Gastrocnemius medialis (tissue), 4 donors: ENCODE results near the gene INTS11. TPM values are rescaled to one million over a fixed set of nuclear protein-coding genes. Genes with fewer than 3 reads are reported as not detected.

Source experiments
- ATAC-seq, 2 donors: fragments of 150-250 bp; one replicate each; pipeline ENCODE4 v1.9.1; 2016
- DNase-seq, 2 donors: peaks; one replicate each; pipeline ENCODE4 v3.0.0-alpha.2; 2019
- H3K27ac ChIP-seq, 4 donors: fragments of 200-600 bp; sonication (generic); 1 replicate in 1 of 4; 2 replicates in 3 of 4; pipeline ENCODE4 v1.5.1; 2016 to 2018; ENCODE audit warnings: mild to moderate bottlenecking in 2 of 4, moderate library complexity in 1 of 4
- H3K27me3 ChIP-seq, 3 donors: fragments of 200-600 bp; sonication (generic) in 2 of 3; 1 replicate in 1 of 3; 2 replicates in 2 of 3; pipeline versions ENCODE4 v1.5.1 to v1.6.0; 2016 to 2019; ENCODE audit warnings: mild to moderate bottlenecking in 1 of 3, moderate library complexity in 1 of 3
- H3K36me3 ChIP-seq, 2 donors: fragments of 200-600 bp; sonication (generic) in 1 of 2; one replicate each; pipeline ENCODE4 v1.5.1; 2017 to 2018
- H3K4me1 ChIP-seq, 2 donors: fragments of 200-600 bp; sonication (generic) in 1 of 2; one replicate each; pipeline ENCODE4 v1.5.1; 2016 to 2017; ENCODE audit warnings: mild to moderate bottlenecking in 2 of 2
- H3K4me3 ChIP-seq, 4 donors: fragments of 200-600 bp; sonication (generic) in 3 of 4; 1 replicate in 1 of 4; 2 replicates in 3 of 4; pipeline ENCODE4 v1.5.1; 2016 to 2019; ENCODE audit warnings: mild to moderate bottlenecking in 2 of 4
- H3K9me3 ChIP-seq, 3 donors: fragments of 200-600 bp; sonication (generic) in 2 of 3; 1 replicate in 1 of 3; 2 replicates in 2 of 3; pipeline ENCODE4 v1.5.1; 2016 to 2019
- POLR2A ChIP-seq, 2 donors: fragments of 450-650 bp; IDR thresholded peaks; one replicate each; pipeline ENCODE4 v1.6.1; 2017; ENCODE audit warnings: antibody characterized with exemption in 2 of 2, mild to moderate bottlenecking in 2 of 2, moderate library complexity in 2 of 2
- in situ Hi-C, 4 donors: fragments of 200-750 bp; cut with MboI; loops; one replicate each; pipeline versions ENCODE4 v1.15.0 to v1.8.0; 2017; ENCODE audit warnings: low sequenced_read_pairs in 4 of 4
- intact Hi-C: fragments of 100-400 bp; cut with DNase I; formaldehyde crosslinking; loops from one replicate; pipeline ENCODE4 v1.15.1; 2023; ENCODE audit warnings: low total_unique reads
- total RNA-seq, 4 donors: library from RNA; depleted of rRNA; stranded (reverse); fragments of >200 nt; gene quantifications; one replicate each; pipeline versions ENCODE4 v1.1.0 to v1.2.3, GENCODE V29; 2016
- TF ChIP-seq, protein P1 (sequence below), 5 experiments: fragments of 450-650 bp in 3 of 5; fragments of 200-600 bp in 2 of 5; sonication (generic) in 2 of 5; IDR thresholded peaks in 4 of 5; conservative IDR thresholded peaks in 1 of 5; 1 replicate in 4 of 5; 2 replicates in 1 of 5; pipeline ENCODE4 v1.5.1; 2016 to 2019; ENCODE audit warnings: antibody characterized with exemption in 5 of 5, mild to moderate bottlenecking in 3 of 5, moderate library complexity in 3 of 5

INTS11 gene
- total RNA-seq, 4 donors from 2014 or later, result 74.0 to 94.4 (median 84.7) TPM

- intact Hi-C loops (loop anchor here (2.0 kb wide), 1 partner anchor 35 kb away; the partner anchor contains the start of gene UBE2J2), in situ Hi-C loops (no loop called here)
- H3K9me3 ChIP-seq, result no peaks in the 10 kb centered on the region
- H3K4me1 ChIP-seq, result peaks cover 38 to 46% of the 10 kb centered on the region in 2 donors
- H3K27me3 ChIP-seq, result no peaks in the 10 kb centered on the region
- H3K27ac ChIP-seq, result peak overlapping the region; percentile 88 to 100 (median 96)
- H3K4me3 ChIP-seq, result peak overlapping the region; percentile 57 to 92 (median 74)
- H3K36me3 ChIP-seq, result peaks cover 0 to 11% of the 10 kb centered on the region in 2 donors
- ATAC-seq (peak; percentile 15 to 16), DNase-seq (no peak)
- TF ChIP-seq, protein P1, sequence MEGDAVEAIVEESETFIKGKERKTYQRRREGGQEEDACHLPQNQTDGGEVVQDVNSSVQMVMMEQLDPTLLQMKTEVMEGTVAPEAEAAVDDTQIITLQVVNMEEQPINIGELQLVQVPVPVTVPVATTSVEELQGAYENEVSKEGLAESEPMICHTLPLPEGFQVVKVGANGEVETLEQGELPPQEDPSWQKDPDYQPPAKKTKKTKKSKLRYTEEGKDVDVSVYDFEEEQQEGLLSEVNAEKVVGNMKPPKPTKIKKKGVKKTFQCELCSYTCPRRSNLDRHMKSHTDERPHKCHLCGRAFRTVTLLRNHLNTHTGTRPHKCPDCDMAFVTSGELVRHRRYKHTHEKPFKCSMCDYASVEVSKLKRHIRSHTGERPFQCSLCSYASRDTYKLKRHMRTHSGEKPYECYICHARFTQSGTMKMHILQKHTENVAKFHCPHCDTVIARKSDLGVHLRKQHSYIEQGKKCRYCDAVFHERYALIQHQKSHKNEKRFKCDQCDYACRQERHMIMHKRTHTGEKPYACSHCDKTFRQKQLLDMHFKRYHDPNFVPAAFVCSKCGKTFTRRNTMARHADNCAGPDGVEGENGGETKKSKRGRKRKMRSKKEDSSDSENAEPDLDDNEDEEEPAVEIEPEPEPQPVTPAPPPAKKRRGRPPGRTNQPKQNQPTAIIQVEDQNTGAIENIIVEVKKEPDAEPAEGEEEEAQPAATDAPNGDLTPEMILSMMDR (IDR thresholded peaks at IDR 0.05 in 4 of 5, conservative IDR thresholded peaks at IDR 0.05 in 1 of 5), result no peak
- peak; percentile 66 to 74 for TF ChIP-seq POLR2A (IDR thresholded peaks at IDR 0.05)
These were observed 17.1 kb downstream of the INTS11 start for GRCh38 chr1:1307261-1307922.

- in situ Hi-C loops (no loop called here), intact Hi-C loops (loop anchor here (2.0 kb wide), 1 partner anchor 34 kb away; the partner anchor contains the start of gene UBE2J2)
- Histone ChIP-seq H3K4me3 (peak overlapping the region; percentile 57 to 92 (median 74)), H3K36me3 (peaks cover 0 to 8% of the 10 kb centered on the region in 2 donors), H3K27ac (peak overlapping the region; percentile 88 to 100 (median 96)), H3K27me3 (no peaks in the 10 kb centered on the region), H3K4me1 (peaks cover 38 to 46% of the 10 kb centered on the region in 2 donors), H3K9me3 (no peaks in the 10 kb centered on the region)
- TF ChIP-seq, protein P1 (IDR thresholded peaks at IDR 0.05 in 4 of 5, conservative IDR thresholded peaks at IDR 0.05 in 1 of 5), result no peak
- no peak for TF ChIP-seq POLR2A (IDR thresholded peaks at IDR 0.05)
- ATAC-seq (no peak), DNase-seq (no peak)
These were observed 17.7 kb downstream of the INTS11 start for GRCh38 chr1:1306661-1307260.

DNA sequence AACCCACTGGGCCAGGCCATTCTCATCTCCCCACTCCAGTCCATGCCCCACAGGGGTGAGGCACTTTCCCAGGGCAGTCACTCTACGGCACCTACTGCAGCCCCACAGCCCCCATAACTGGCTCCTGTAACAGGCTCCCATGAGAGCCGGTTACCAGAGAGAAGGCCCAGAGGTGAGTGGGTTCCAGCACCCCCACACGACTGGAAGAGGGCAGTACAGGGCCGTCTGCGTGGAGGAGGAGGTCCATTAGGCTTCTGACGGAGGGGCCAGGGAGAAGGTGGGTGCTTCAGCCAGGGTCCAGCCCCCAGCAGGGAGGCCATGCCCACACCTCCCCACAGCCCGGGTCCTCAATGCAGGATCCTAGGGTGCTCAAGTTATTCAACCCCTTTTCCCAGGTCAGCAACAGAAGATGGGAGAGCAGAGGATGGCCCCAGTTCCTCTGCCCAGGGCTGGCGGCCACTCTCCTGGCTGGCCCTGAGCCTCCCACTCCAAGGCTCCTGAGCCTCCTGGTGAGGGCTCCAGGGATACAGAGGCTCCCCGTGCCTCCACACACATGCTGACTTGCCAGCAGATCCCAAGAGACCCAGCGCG, 18.3 kb downstream of the INTS11 start:
- peak overlapping the region; percentile 57 to 92 (median 74) for H3K4me3 ChIP-seq
- no peaks in the 10 kb centered on the region for H3K27me3 ChIP-seq
- H3K4me1 ChIP-seq, result peaks cover 38 to 46% of the 10 kb centered on the region in 2 donors
- H3K27ac ChIP-seq, result peak overlapping the region; percentile 58 to 71 (median 67)
- no peaks in the 10 kb centered on the region for H3K9me3 ChIP-seq
- TF ChIP-seq, protein P1 (IDR thresholded peaks at IDR 0.05 in 4 of 5, conservative IDR thresholded peaks at IDR 0.05 in 1 of 5), result no peak
- TF ChIP-seq POLR2A (IDR thresholded peaks at IDR 0.05), result no peak
- DNase-seq, result no peak
- H3K36me3 ChIP-seq, result peaks cover 0 to 2% of the 10 kb centered on the region in 2 donors
- in situ Hi-C loops (no loop called here), intact Hi-C loops (loop anchor here (2.0 kb wide), 1 partner anchor 33 kb away; the partner anchor contains the start of gene UBE2J2)
- ATAC-seq, result no peak

DNA sequence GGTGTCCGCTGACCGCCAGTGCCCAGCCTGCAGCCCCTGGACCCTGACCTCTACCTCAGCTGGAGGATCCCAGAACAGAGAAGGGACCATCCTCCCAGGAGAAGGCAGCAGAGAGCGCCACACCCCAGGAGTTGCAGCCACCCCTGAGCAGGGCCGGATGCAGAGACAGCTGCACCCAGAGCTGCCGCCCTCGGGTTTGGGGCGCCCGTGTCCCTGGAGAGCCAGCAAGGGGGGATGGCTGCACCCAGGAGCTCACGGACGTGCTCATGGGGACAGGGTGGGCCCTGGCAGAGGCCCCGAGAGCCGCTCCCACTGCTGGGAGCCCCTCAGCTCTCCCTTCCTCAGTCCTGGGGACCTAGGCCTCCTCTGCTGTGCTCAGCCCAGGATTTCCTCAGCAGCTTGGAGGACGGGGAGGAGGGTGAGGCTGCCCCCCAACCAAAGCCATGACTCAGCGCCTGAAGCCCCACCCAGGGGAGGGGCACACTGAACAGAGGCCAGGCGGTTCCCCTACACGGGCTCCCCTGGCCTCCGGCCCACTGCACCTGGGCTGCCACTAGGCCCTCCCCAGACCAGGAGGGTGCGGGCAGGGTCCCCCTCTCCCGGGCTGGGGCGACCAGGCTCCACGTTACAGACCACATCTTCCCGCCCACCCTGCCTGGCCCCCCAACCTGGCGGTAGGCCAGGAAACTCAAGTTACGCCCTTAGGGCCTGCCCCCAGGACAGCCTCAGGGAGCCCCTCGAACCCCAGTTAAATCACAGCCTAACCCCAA, 19.0 kb downstream of the INTS11 start:
- no peaks in the 10 kb centered on the region for H3K27me3 ChIP-seq
- in situ Hi-C loops, result no loop called here
- peaks cover 38 to 46% of the 10 kb centered on the region in 2 donors for H3K4me1 ChIP-seq
- TF ChIP-seq, protein P1 (IDR thresholded peaks at IDR 0.05 in 4 of 5, conservative IDR thresholded peaks at IDR 0.05 in 1 of 5), result no peak
- no peak for TF ChIP-seq POLR2A (IDR thresholded peaks at IDR 0.05)
- H3K4me3 ChIP-seq, result peak overlapping the region; percentile 35 to 92 (median 61)
- DNase-seq (peak in 1 of 2 donors; percentile 57), ATAC-seq (no peak)
- no peaks in the 10 kb centered on the region for H3K9me3 ChIP-seq
- H3K36me3 ChIP-seq, result no peaks in the 10 kb centered on the region
- peak overlapping the region; percentile 58 to 71 (median 67) for H3K27ac ChIP-seq
- intact Hi-C loops, result loop anchor here (2.0 kb wide), 1 partner anchor 33 kb away; the partner anchor contains the start of gene UBE2J2
